ENCODE data around the gene PRKCE. TPM values are rescaled to one million over a fixed set of nuclear protein-coding genes. Genes with fewer than 3 reads are reported as not detected.

Gene PRKCE
- total RNA-seq, 4 donors from 2014 or later: 10.9 to 19.6 (median 14.9) TPM

- no peak for TF ChIP-seq CTCF (IDR thresholded peaks at IDR 0.05; ENCODE audit: low read depth)
These were observed 29.0 kb downstream of the PRKCE start for GRCh38 chr2:45680351-45680967.

- no peak for TF ChIP-seq CTCF (IDR thresholded peaks at IDR 0.05; ENCODE audit: low read depth)
These were observed 30.2 kb downstream of the PRKCE start for GRCh38 chr2:45681675-45682074.

- no peak for TF ChIP-seq CTCF (IDR thresholded peaks at IDR 0.05; ENCODE audit: low read depth)
These were observed 31.8 kb downstream of the PRKCE start for GRCh38 chr2:45683292-45683691.

GRCh38 chr2:45684756-45685155 lies 33.3 kb downstream of the PRKCE start:
- no peak for TF ChIP-seq CTCF (IDR thresholded peaks at IDR 0.05; ENCODE audit: low read depth)

GRCh38 chr2:45685260-45685659 lies 33.8 kb downstream of the PRKCE start:
- TF ChIP-seq CTCF (IDR thresholded peaks at IDR 0.05; ENCODE audit: low read depth): no peak

- TF ChIP-seq CTCF (IDR thresholded peaks at IDR 0.05; ENCODE audit: low read depth): no peak
These were observed 36.5 kb downstream of the PRKCE start for GRCh38 chr2:45687964-45688363.

GRCh38 chr2:45688479-45689298 lies 37.2 kb downstream of the PRKCE start:
- TF ChIP-seq CTCF (IDR thresholded peaks at IDR 0.05; ENCODE audit: low read depth): no peak
